Neural crest cell (in vitro differentiated cells): ENCODE measurements around the gene ADIG. TPM values are rescaled to one million over a fixed set of nuclear protein-coding genes. Genes with fewer than 3 reads are reported as not detected.

Experiments
- DNase-seq: peaks from one replicate; pipeline ENCODE4 v3.0.0; 2021; ENCODE audit warnings: low read depth, mixed read lengths, low spot score
- H3K27ac Mint-ChIP-seq: one replicate; pipeline ENCODE4 v1.8.0; 2021; ENCODE audit warnings: mild to moderate bottlenecking, mixed read lengths; ENCODE audit not compliant: unreplicated experiment
- H3K27me3 Mint-ChIP-seq: 2 replicates; pipeline ENCODE4 v1.8.0; 2021; ENCODE audit warnings: low read depth, mild to moderate bottlenecking, mixed read lengths
- H3K36me3 Mint-ChIP-seq: 2 replicates; pipeline ENCODE4 v1.8.0; 2021; ENCODE audit warnings: low read depth, mild to moderate bottlenecking, mixed read lengths
- H3K4me1 Mint-ChIP-seq: 2 replicates; pipeline ENCODE4 v1.8.0; 2021; ENCODE audit warnings: mixed read lengths
- H3K4me3 Mint-ChIP-seq: one replicate; pipeline ENCODE4 v1.8.0; 2021; ENCODE audit warnings: mild to moderate bottlenecking, mixed read lengths
- H3K9me3 Mint-ChIP-seq: 2 replicates; pipeline ENCODE4 v1.8.0; 2021; ENCODE audit warnings: mixed read lengths
- CTCF ChIP-seq: fragments of 200-600 bp; sonication (generic); conservative IDR thresholded peaks from 2 replicates; pipeline ENCODE4 v1.5.0; 2021; ENCODE audit warnings: antibody characterized with exemption, mild to moderate bottlenecking
- total RNA-seq: library from RNA; stranded (reverse); gene quantifications from 2 replicates; pipeline ENCODE4 v1.2.1, GENCODE V29; 2021

Gene ADIG
- total RNA-seq, 1 donor from 2014 or later, result not detected

- Mint-ChIP-seq H3K27me3 (no peaks in the 10 kb centered on the region), H3K27ac (no peak overlapping the region), H3K4me3 (no peak overlapping the region), H3K36me3 (peaks cover 16% of the 10 kb centered on the region), H3K9me3 (no peaks in the 10 kb centered on the region), H3K4me1 (no peaks in the 10 kb centered on the region)
- DNase-seq, result no peak
- TF ChIP-seq CTCF, result no peak
Observed at GRCh38 chr20:38559764-38560163, 21.2 kb upstream of the ADIG start.

- H3K27ac Mint-ChIP-seq, result no peak overlapping the region
- H3K9me3 Mint-ChIP-seq, result no peaks in the 10 kb centered on the region
- no peak for TF ChIP-seq CTCF
Observed at GRCh38 chr20:38563802-38564431, 17.1 kb upstream of the ADIG start.

GRCh38 chr20:38564680-38565079 is 16.3 kb upstream of the ADIG start:
- Mint-ChIP-seq H3K27me3 (no peaks in the 10 kb centered on the region), H3K9me3 (no peaks in the 10 kb centered on the region), H3K4me1 (no peaks in the 10 kb centered on the region), H3K27ac (no peak overlapping the region), H3K4me3 (no peak overlapping the region), H3K36me3 (peaks cover 6% of the 10 kb centered on the region)
- TF ChIP-seq CTCF, result no peak
- DNase-seq, result no peak

More at GRCh38 chr20:38563802-38564431, 17.1 kb upstream of the ADIG start:
- no peak overlapping the region for H3K4me3 Mint-ChIP-seq
- H3K27me3 Mint-ChIP-seq, result no peaks in the 10 kb centered on the region
- no peak for DNase-seq
- H3K4me1 Mint-ChIP-seq, result no peaks in the 10 kb centered on the region
- H3K36me3 Mint-ChIP-seq, result peaks cover 13% of the 10 kb centered on the region

- Mint-ChIP-seq H3K4me3 (no peak overlapping the region), H3K9me3 (no peaks in the 10 kb centered on the region), H3K4me1 (no peaks in the 10 kb centered on the region), H3K27me3 (no peaks in the 10 kb centered on the region), H3K27ac (no peak overlapping the region), H3K36me3 (peaks cover 6% of the 10 kb centered on the region)
- TF ChIP-seq CTCF, result no peak
- DNase-seq, result no peak
Observed at GRCh38 chr20:38566036-38566598, 14.9 kb upstream of the ADIG start.

GRCh38 chr20:38569747-38570525 is 11.1 kb upstream of the ADIG start:
- DNase-seq, result no peak
- no peaks in the 10 kb centered on the region for H3K4me1 Mint-ChIP-seq
- no peaks in the 10 kb centered on the region for H3K27me3 Mint-ChIP-seq
- no peaks in the 10 kb centered on the region for H3K9me3 Mint-ChIP-seq
- no peak overlapping the region for H3K4me3 Mint-ChIP-seq
- H3K27ac Mint-ChIP-seq, result no peak overlapping the region
- TF ChIP-seq CTCF, result no peak
- H3K36me3 Mint-ChIP-seq, result peaks cover 6% of the 10 kb centered on the region
